Measurements from ENCODE around the gene RRP12.

The RRP12 gene

DNA sequence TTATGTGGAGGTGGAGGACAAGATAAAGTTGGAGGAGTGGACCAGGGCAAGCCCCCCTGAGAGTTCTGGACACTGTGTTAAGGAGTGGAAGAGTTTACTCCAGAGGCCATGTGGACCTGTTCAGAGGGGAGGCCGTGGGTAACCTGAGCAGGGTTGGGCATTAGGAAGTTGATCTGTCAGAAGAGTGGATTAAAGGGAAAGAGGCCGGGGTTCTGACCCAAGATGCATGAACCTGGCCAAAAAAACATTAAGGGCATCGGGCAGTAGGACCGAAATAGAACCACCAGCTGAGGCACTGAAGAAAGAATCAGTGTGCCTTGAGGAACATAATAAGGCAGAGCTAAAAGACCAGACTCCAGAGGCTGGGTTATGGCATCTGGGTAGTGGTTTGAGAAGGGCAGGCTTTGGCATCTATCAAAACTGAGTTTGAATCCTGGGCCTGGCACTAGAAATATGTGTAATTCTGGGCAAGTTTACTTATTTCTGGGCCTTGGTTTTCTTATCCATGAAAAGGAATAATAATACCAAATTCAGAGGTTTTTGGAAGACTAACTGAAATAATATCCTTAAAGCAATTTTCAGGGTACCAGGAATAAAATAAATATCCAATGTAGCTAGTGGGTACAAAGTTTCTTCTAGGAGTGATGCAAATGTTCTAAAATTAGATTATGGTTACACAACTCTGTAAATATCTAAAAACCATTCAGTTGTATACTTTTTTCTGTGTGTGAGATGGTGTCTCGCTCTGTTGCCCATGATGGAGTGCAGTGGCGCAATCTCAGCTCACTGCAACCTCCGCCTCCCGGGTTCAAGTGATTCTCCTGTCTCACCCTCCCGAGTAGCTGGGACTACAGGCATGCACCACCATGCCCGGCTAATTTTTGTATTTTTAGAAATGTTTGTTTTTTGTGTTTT lies 93.0 kb downstream of the RRP12 start:
- no peak for DNase-seq (ENCODE audit: low spot score)
- in situ Hi-C loops (cut with MboI; ENCODE audit: low pct_unique_long_range_greater_than_20kb, low sequenced_read_pairs, unreplicated experiment) = no loop called here

DNA sequence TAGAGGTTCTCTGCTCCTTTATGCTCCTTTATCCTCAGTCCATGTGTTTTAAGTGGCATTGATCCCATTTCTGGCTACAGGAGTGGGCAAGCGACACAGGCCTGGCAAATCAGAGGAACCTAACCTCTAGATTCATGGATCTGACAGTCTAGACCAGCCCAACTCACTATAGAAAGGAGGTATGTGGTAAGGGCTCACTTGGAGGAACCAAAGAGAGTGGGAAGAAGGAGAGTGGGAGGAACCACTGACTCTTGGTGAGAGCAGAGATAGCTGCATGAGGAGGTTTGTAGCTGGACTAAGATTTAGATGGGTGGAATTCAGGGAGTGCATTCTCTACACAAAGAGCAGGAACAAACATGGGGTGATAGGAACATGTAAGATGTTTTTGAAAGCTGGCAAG lies 93.7 kb downstream of the RRP12 start:
- DNase-seq (ENCODE audit: low spot score) = no peak
- in situ Hi-C loops (cut with MboI; ENCODE audit: low pct_unique_long_range_greater_than_20kb, low sequenced_read_pairs, unreplicated experiment) = no loop called here
- TF ChIP-seq, protein P1, sequence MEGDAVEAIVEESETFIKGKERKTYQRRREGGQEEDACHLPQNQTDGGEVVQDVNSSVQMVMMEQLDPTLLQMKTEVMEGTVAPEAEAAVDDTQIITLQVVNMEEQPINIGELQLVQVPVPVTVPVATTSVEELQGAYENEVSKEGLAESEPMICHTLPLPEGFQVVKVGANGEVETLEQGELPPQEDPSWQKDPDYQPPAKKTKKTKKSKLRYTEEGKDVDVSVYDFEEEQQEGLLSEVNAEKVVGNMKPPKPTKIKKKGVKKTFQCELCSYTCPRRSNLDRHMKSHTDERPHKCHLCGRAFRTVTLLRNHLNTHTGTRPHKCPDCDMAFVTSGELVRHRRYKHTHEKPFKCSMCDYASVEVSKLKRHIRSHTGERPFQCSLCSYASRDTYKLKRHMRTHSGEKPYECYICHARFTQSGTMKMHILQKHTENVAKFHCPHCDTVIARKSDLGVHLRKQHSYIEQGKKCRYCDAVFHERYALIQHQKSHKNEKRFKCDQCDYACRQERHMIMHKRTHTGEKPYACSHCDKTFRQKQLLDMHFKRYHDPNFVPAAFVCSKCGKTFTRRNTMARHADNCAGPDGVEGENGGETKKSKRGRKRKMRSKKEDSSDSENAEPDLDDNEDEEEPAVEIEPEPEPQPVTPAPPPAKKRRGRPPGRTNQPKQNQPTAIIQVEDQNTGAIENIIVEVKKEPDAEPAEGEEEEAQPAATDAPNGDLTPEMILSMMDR (IDR thresholded peaks at IDR 0.05; ENCODE audit: extremely low read depth, insufficient read depth, missing control alignments) = no peak

More for the DNA sequence above, 93.0 kb downstream of the RRP12 start:
- TF ChIP-seq, protein P1 (IDR thresholded peaks at IDR 0.05; ENCODE audit: extremely low read depth, insufficient read depth, missing control alignments) = no peak
